H1 (cell line): ENCODE results near the gene KREMEN1. TPM values are rescaled to one million over a fixed set of nuclear protein-coding genes. Genes with fewer than 3 reads are reported as not detected.

ENCODE experiments used
- FOSL1 ChIP-seq: IDR thresholded peaks from 2 replicates; pipeline ENCODE4 v1.6.1; 2011; ENCODE audit warnings: mild to moderate bottlenecking, low read depth, low read length, moderate library complexity; ENCODE audit not compliant: insufficient read depth
- JUND ChIP-seq: IDR thresholded peaks from 2 replicates; pipeline ENCODE4 v1.6.1; 2011; ENCODE audit warnings: mild to moderate bottlenecking, improper control_type of control experiment, low read length
- SAP30 ChIP-seq: fragments of 300-600 bp; sonication (generic); IDR thresholded peaks from 2 replicates; pipeline ENCODE4 v1.7.1; 2012; ENCODE audit warnings: low read length, moderate library complexity, mild to moderate bottlenecking, inconsistent platforms; ENCODE audit not compliant: insufficient read depth, insufficient replicate concordance
- SP2 ChIP-seq: IDR thresholded peaks from 2 replicates; pipeline ENCODE4 v1.6.1; 2012; ENCODE audit warnings: mild to moderate bottlenecking, low read length, inconsistent platforms
- polyA plus RNA-seq, 7 experiments: library from polyadenylated mRNA; depleted of rRNA in 3 of 7; stranded (reverse) in 5 of 7; unstranded in 2 of 7; fragments of >200 nt in 5 of 7; fragments of 200-250 nt in 2 of 7; gene quantifications; 1 replicate in 5 of 7; 2 replicates in 1 of 7; 4 replicates in 1 of 7; pipeline versions ENCODE4 v1.2.1 to v1.2.3, GENCODE V29; 2011 to 2013; ENCODE audit warnings: missing spikeins in 2 of 7, mixed read lengths in 2 of 7
- total RNA-seq: library from RNA; stranded (reverse); fragmentation: NEBNext Ultra II Directional; extraction: Animal tissue kit (Norgen Biotek cat#: 25700); gene quantifications from 2 replicates; pipeline ENCODE4 v1.2.1, GENCODE V29; 2021
- TF ChIP-seq, protein P1 (sequence below): IDR thresholded peaks from 2 replicates; pipeline ENCODE4 v1.6.1; 2011; ENCODE audit warnings: low read depth, mild to moderate bottlenecking, low read length; ENCODE audit not compliant: insufficient read depth

KREMEN1 gene
- total and polyA plus RNA-seq, 2 of the 8 experiments (the other 6 are each of a cell fraction or from before 2014, with no cell fraction given) = 2.1 to 3.2 TPM

DNA sequence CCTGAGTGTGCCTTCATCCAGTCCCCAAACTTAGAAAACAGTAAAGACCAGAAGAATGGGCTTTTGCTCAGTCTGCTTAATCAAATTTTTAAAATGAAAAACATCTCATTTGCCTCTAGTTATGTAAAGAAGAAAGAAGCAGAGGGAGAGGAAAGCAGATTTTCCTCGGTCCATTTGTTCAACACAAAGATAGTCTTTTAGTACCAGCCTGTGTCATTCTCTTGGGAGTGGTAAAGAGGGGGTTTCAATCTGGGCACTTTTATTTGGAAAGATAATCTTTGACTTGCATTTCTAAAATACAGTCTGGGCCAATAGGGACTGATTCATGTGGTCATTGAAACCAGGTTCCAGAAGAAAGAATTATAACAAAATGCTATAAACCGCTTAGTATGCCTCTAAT is 29.5 kb downstream of the KREMEN1 start (continued):
- TF ChIP-seq, protein P1, sequence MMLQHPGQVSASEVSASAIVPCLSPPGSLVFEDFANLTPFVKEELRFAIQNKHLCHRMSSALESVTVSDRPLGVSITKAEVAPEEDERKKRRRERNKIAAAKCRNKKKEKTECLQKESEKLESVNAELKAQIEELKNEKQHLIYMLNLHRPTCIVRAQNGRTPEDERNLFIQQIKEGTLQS = no peak
- TF ChIP-seq SAP30 (no peak), SP2 (no peak), FOSL1 (no peak), JUND (no peak)
